HG03045 (cell line): ENCODE data around the gene CPNE5.

Experiments
- ATAC-seq: cut with Tn5 transposase; IDR thresholded peaks from one replicate; pipeline ENCODE4 v1.9.1; 2021; ENCODE audit warnings: mild to moderate bottlenecking, moderate library complexity; ENCODE audit not compliant: unreplicated experiment

CPNE5 gene

GRCh38 chr6:36858407-36858981 is 19.2 kb upstream of the CPNE5 start:
- ATAC-seq, result no peak

GRCh38 chr6:36857325-36857724 is 18.1 kb upstream of the CPNE5 start:
- ATAC-seq, result no peak

DNA sequence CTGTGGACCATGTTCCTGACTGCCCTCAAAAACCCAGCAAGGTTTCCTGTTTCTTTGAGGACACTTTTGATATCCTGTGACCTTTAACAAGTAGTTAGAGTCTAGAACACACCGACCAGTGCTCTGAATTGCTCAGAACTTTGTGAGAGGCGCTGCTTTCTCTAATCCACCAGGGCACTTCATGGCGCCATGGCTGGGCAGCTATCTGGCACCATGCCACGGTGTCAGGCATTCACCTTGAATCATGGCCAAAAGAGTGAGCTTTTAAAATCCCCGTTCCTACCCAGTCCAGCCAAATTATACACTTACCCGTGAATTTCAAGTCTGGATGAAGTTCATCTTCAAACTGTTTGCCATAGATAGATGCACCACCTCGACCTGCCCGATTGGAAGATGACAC is 17.0 kb upstream of the CPNE5 start:
- ATAC-seq, result no peak

GRCh38 chr6:36855750-36856149 is 16.5 kb upstream of the CPNE5 start:
- no peak for ATAC-seq

DNA sequence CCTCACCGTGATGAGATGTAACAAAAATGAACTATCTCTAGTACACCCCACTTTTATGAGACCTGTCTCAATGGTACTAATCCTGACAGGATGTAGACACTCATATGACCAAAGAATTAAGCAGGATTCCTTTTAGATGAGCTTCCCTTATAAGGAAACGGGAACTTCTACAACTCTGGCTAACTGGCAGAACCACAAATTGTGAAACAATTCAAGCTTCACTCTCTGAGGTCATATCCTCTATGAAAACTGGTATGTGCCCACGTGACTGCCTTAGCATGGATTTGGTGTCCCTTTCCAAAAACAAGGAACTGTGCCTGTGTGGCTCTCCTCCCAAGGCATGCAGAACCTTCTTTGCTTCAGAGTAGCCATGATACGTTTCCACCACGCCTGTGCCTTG is 14.1 kb upstream of the CPNE5 start:
- ATAC-seq, result no peak

GRCh38 chr6:36852481-36853147 is 13.4 kb upstream of the CPNE5 start:
- ATAC-seq, result no peak

DNA sequence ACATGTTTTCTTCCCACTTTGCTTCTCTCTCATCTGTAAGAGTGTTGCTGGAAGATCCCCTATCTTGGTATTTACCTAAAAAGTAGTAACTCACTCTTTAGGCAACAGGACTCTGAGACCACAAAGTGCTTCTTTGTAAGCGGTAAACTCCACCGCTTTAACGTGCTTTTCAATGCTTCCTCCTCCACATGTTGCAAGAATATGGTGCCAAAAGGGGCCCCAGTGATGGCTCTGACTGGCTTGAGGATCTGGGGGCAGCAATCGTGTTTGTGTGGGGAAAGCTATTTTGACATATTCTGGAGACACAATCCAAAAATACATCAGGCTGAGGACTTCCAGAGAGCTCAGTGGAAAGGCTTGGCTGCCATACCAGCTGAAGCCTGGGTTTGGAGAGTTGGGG is 12.4 kb upstream of the CPNE5 start:
- ATAC-seq, result no peak

- no peak for ATAC-seq
These were observed 11.9 kb upstream of the CPNE5 start for GRCh38 chr6:36851149-36851614.

- ATAC-seq, result no peak
These were observed 10.8 kb upstream of the CPNE5 start for GRCh38 chr6:36850021-36850420.

- ATAC-seq, result no peak
These were observed 9.6 kb upstream of the CPNE5 start for GRCh38 chr6:36848658-36849441.

- ATAC-seq, result no peak
These were observed 8.7 kb upstream of the CPNE5 start for GRCh38 chr6:36847991-36848390.

GRCh38 chr6:36847152-36847551 is 7.9 kb upstream of the CPNE5 start:
- no peak for ATAC-seq

DNA sequence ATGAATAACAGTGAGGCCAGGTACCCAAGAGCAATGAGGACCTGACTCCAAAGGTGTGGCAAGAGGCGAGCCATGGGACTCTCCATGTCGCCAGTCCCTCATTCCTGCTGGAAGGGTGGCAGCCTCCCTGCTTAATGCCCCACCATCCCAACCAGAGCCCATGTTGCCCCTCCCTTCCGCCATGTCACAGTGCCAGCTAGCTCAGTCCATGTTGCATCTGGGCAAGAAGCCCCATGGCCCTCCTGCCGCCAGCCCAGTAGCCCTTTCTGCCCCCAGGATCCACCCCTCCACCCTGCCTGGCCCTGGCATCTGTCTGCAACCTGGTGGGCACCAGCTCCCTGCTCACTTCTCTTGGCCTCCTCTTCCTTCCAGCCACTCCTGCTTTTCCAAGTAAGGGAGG is 6.0 kb upstream of the CPNE5 start:
- no peak for ATAC-seq

DNA sequence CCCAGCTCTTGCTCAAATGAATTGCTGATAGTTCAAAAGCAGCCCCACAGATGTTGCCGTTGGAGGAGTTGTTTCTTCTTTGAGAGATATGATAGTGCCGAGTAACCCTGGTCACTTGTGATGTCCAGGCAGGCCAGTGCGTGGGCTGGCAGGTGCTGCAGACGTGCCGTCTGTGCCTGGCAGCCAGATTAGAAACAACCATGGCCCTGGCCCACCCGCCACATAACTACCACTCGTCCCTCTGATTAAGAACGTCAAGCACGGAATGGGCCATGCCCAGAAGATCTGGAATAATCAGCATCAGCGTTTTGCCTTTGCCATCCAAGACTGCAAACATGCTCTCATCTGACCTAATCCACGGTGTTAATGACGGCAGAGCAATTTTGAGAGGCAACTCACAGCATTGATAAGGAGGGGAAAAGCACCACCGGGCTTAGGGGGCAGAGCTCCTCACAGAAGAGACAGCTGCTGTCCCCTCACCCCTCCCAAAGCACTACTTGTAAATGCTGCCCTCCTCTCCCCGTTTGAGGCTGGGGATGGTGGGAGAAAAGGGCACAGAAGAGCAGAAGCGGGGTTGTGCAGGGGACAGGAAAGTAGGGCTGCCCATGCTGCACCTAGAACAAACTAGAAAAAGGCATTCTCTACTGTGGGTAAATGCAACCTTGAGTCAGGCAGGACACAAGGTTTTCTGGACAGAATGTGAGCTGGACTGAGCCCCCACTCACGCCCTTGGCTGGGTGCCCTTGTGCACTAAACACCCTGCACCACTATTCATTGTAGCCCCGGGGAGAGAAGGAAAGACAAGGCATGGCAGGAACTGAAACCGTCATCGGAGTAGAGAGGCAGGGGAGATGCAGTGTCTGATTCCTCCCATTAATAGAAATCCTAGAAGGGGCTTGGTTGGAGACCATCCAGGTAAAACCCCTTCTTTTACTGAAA is 5.3 kb upstream of the CPNE5 start:
- no peak for ATAC-seq

DNA sequence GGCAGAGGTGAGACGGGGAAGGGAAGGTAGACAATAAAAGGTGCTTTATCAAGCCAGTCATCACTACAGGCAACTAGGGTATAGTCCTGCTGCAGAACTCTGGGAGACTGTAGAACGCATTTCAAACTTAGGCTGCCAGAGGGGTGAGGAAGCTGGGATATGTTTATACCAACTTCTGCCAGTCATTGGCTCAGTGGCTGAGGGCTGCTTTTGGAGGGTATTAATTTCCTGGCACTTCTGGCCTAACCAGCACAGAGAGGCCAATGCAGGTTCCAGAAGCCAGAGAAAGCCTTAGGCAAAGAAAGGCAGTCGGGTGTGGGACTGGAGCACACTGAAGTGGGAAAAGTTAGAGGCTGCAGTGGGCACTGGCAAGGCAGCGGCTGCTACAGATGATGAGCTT is 3.9 kb upstream of the CPNE5 start:
- no peak for ATAC-seq

DNA sequence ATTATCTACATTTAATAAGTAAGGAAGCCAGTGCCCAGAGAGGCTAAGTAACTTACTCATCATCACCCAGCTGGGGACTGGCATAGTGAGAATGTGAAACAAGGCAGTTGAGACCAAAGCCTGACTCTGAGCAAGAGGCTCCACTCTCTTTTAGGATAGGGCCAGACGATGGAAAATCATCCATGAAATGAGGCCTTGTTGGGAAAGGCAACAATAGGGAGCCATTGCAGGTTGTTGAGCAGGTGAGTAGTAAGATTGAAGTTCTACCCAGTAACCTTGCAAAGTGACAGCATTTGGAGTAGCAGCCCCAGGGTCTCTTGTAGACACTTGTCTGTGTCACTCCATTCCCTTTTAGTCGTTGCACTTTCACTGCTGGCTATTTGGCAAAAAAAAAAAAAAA is 2.5 kb upstream of the CPNE5 start:
- no peak for ATAC-seq

GRCh38 chr6:36840432-36841403 is 1.5 kb upstream of the CPNE5 start:
- ATAC-seq, result no peak

GRCh38 chr6:36839749-36840431 is 646 bp upstream of the CPNE5 start:
- ATAC-seq, result no peak

- ATAC-seq, result no peak
These were observed 1.6 kb downstream of the CPNE5 start for GRCh38 chr6:36837686-36838085.
